ENCODE results near the gene TK2. TPM values are rescaled to one million over a fixed set of nuclear protein-coding genes. Genes with fewer than 3 reads are reported as not detected.

The TK2 gene
- total and polyA plus RNA-seq, 9 of the 15 experiments (the other 6 are each of a cell fraction or from before 2014, with no cell fraction given), result 1.1 to 10.2 (median 5.3) TPM

GRCh38 chr16:66552286-66553177 lies 2.6 kb upstream of the TK2 start, which contains the start of gene CKLF (continued):
- TF ChIP-seq JUN (IDR thresholded peaks at IDR 0.05; ENCODE audit: borderline replicate concordance, low read depth, low read length), result peak; percentile 23; the same call in 1 of the 2 replicates
- peak; percentile 92 for TF ChIP-seq JUN (CRISPR knock-in tag; IDR thresholded peaks at IDR 0.05; ENCODE audit: borderline replicate concordance)
- TF ChIP-seq, protein P1, sequence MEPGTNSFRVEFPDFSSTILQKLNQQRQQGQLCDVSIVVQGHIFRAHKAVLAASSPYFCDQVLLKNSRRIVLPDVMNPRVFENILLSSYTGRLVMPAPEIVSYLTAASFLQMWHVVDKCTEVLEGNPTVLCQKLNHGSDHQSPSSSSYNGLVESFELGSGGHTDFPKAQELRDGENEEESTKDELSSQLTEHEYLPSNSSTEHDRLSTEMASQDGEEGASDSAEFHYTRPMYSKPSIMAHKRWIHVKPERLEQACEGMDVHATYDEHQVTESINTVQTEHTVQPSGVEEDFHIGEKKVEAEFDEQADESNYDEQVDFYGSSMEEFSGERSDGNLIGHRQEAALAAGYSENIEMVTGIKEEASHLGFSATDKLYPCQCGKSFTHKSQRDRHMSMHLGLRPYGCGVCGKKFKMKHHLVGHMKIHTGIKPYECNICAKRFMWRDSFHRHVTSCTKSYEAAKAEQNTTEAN (CRISPR knock-in tag; IDR thresholded peaks at IDR 0.05), result no peak
- TF ChIP-seq KDM5B (IDR thresholded peaks at IDR 0.05; ENCODE audit: insufficient replicate concordance, low read depth, low read length), result peak; percentile 64
- no peak for TF ChIP-seq CHD4 (IDR thresholded peaks at IDR 0.05; ENCODE audit: insufficient read depth, insufficient replicate concordance, low read depth, low read length, poor library complexity, severe bottlenecking)
- TF ChIP-seq NCOA2 (IDR thresholded peaks at IDR 0.05; ENCODE audit: partially characterized antibody in 2 of 2), result no peak
- TF ChIP-seq ZNF561 (CRISPR knock-in tag; conservative IDR thresholded peaks at IDR 0.05), result no peak
- TF ChIP-seq U2AF2 (optimal IDR thresholded peaks at IDR 0.05; ENCODE audit: low read depth, low read length), result no peak
- TF ChIP-seq HDAC2 (IDR thresholded peaks at IDR 0.05), result peak; percentile 95
- TF ChIP-seq ZC3H11A (IDR thresholded peaks at IDR 0.05; ENCODE audit: low read depth, low read length), result no peak
- TF ChIP-seq, protein P2, sequence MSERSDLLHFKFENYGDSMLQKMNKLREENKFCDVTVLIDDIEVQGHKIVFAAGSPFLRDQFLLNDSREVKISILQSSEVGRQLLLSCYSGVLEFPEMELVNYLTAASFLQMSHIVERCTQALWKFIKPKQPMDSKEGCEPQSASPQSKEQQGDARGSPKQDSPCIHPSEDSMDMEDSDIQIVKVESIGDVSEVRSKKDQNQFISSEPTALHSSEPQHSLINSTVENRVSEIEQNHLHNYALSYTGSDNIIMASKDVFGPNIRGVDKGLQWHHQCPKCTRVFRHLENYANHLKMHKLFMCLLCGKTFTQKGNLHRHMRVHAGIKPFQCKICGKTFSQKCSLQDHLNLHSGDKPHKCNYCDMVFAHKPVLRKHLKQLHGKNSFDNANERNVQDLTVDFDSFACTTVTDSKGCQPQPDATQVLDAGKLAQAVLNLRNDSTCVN (CRISPR knock-in tag; IDR thresholded peaks at IDR 0.05), result peak; percentile 25; the same call in 1 of the 2 replicates
- TF ChIP-seq, protein P3, sequence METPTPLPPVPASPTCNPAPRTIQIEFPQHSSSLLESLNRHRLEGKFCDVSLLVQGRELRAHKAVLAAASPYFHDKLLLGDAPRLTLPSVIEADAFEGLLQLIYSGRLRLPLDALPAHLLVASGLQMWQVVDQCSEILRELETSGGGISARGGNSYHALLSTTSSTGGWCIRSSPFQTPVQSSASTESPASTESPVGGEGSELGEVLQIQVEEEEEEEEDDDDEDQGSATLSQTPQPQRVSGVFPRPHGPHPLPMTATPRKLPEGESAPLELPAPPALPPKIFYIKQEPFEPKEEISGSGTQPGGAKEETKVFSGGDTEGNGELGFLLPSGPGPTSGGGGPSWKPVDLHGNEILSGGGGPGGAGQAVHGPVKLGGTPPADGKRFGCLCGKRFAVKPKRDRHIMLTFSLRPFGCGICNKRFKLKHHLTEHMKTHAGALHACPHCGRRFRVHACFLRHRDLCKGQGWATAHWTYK (CRISPR knock-in tag; IDR thresholded peaks at IDR 0.05), result no peak; the same call in 1 of the 2 replicates
- no peak for TF ChIP-seq ZSCAN32 (CRISPR knock-in tag; IDR thresholded peaks at IDR 0.05)
- 0 out of 2 replicates have a peak, but pooled peaks have one; percentile 3 for TF ChIP-seq TAL1 (IDR thresholded peaks at IDR 0.05)
- TF ChIP-seq, protein P4, sequence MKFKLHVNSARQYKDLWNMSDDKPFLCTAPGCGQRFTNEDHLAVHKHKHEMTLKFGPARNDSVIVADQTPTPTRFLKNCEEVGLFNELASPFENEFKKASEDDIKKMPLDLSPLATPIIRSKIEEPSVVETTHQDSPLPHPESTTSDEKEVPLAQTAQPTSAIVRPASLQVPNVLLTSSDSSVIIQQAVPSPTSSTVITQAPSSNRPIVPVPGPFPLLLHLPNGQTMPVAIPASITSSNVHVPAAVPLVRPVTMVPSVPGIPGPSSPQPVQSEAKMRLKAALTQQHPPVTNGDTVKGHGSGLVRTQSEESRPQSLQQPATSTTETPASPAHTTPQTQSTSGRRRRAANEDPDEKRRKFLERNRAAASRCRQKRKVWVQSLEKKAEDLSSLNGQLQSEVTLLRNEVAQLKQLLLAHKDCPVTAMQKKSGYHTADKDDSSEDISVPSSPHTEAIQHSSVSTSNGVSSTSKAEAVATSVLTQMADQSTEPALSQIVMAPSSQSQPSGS (CRISPR knock-in tag; IDR thresholded peaks at IDR 0.05), result no peak
- TF ChIP-seq BACH1 (tag; IDR thresholded peaks at IDR 0.05), result no peak; the same call in 1 of the 2 replicates
- peak in 1 of 2 experiments; percentile 36; a peak in 1 of 4 replicates for TF ChIP-seq RCOR1 (IDR thresholded peaks at IDR 0.05; ENCODE audit: borderline replicate concordance in 1 of 2, low read depth in 2 of 2, low read length in 2 of 2)
- TF ChIP-seq GABPB1 (CRISPR knock-in tag; IDR thresholded peaks at IDR 0.05), result peak; percentile 83
- no peak for TF ChIP-seq SMC3 (conservative IDR thresholded peaks at IDR 0.05; ENCODE audit: insufficient read depth, low read depth, low read length)
- peak; percentile 99 for TF ChIP-seq FOXP1 (CRISPR knock-in tag; IDR thresholded peaks at IDR 0.05)
